ENCODE results near the gene MTERF2.

DNA sequence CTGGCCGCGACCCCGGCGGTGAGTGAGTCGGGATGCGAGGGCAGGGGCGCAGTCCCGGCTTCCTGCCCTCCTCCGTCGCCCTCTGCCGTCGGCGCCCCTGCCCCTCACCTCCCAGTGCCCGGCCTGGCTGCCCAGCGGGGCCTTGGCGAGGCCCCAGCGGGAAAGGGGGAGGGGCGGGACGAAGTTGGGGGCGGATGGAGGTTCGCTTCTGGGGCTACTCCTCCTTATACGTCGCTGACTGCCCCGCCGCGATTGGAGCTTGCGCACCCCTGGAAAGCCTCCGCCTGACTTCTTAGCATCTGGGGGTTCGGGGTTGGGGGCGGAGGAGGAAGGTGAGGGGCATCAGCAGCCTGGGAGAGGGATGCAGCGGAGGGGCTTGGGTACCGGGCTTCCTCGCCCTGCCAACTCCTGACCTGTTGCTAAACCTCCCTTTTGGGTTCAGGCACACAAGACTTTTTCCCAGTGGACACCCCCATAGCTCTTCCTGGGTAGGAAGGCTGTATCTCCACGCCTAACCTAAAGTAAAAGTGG, 30.8 kb downstream of the MTERF2 start:
- TF ChIP-seq CREB1 (IDR thresholded peaks at IDR 0.05; ENCODE audit: low read depth) = no peak
- TF ChIP-seq, protein P1, sequence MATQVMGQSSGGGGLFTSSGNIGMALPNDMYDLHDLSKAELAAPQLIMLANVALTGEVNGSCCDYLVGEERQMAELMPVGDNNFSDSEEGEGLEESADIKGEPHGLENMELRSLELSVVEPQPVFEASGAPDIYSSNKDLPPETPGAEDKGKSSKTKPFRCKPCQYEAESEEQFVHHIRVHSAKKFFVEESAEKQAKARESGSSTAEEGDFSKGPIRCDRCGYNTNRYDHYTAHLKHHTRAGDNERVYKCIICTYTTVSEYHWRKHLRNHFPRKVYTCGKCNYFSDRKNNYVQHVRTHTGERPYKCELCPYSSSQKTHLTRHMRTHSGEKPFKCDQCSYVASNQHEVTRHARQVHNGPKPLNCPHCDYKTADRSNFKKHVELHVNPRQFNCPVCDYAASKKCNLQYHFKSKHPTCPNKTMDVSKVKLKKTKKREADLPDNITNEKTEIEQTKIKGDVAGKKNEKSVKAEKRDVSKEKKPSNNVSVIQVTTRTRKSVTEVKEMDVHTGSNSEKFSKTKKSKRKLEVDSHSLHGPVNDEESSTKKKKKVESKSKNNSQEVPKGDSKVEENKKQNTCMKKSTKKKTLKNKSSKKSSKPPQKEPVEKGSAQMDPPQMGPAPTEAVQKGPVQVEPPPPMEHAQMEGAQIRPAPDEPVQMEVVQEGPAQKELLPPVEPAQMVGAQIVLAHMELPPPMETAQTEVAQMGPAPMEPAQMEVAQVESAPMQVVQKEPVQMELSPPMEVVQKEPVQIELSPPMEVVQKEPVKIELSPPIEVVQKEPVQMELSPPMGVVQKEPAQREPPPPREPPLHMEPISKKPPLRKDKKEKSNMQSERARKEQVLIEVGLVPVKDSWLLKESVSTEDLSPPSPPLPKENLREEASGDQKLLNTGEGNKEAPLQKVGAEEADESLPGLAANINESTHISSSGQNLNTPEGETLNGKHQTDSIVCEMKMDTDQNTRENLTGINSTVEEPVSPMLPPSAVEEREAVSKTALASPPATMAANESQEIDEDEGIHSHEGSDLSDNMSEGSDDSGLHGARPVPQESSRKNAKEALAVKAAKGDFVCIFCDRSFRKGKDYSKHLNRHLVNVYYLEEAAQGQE (IDR thresholded peaks at IDR 0.05; ENCODE audit: low read depth) = no peak
- TF ChIP-seq TEAD4 (IDR thresholded peaks at IDR 0.05) = no peak
- TF ChIP-seq TCF12 (IDR thresholded peaks at IDR 0.05; ENCODE audit: low read depth) = no peak
- TF ChIP-seq FOXM1 (IDR thresholded peaks at IDR 0.05; ENCODE audit: borderline replicate concordance, low read depth) = no peak
- TF ChIP-seq TAF1 (IDR thresholded peaks at IDR 0.05; ENCODE audit: low read depth) = no peak
- TF ChIP-seq EGR1 (IDR thresholded peaks at IDR 0.05) = no peak
- TF ChIP-seq EP300 (IDR thresholded peaks at IDR 0.05; ENCODE audit: borderline replicate concordance) = no peak
- TF ChIP-seq NFIC (IDR thresholded peaks at IDR 0.05) = peak; percentile 53

Data from Ishikawa (cell line).